Progenitor cell of endocrine pancreas (in vitro differentiated cells): ENCODE measurements around the gene HS3ST3B1. TPM values are rescaled to one million over a fixed set of nuclear protein-coding genes. Genes with fewer than 3 reads are reported as not detected.

ENCODE experiments used
- DNase-seq: peaks from one replicate; pipeline ENCODE4 v3.0.0; 2021; ENCODE audit warnings: low spot score; ENCODE audit not compliant: unreplicated experiment
- H3K27ac Mint-ChIP-seq: 2 replicates; pipeline ENCODE4 v1.8.0; 2021; ENCODE audit warnings: mild to moderate bottlenecking, moderate library complexity, mixed read lengths
- H3K27me3 Mint-ChIP-seq: 2 replicates; pipeline ENCODE4 v1.8.0; 2021; ENCODE audit warnings: mixed read lengths
- H3K36me3 Mint-ChIP-seq: 2 replicates; pipeline ENCODE4 v1.8.0; 2022; ENCODE audit warnings: mixed read lengths; ENCODE audit not compliant: insufficient read depth
- H3K4me1 Mint-ChIP-seq: 2 replicates; pipeline ENCODE4 v1.8.0; 2021; ENCODE audit warnings: low read depth, mixed read lengths
- H3K4me3 Mint-ChIP-seq: 2 replicates; pipeline ENCODE4 v1.8.0; 2021; ENCODE audit warnings: low read depth, mild to moderate bottlenecking, moderate library complexity, mixed read lengths
- H3K9me3 Mint-ChIP-seq: 2 replicates; pipeline ENCODE4 v1.8.0; 2021; ENCODE audit warnings: low read depth, mixed read lengths
- total RNA-seq: library from RNA; stranded (reverse); gene quantifications from 2 replicates; pipeline ENCODE4 v1.2.1, GENCODE V29; 2021
- TF ChIP-seq, protein P1 (sequence below): fragments of 200-600 bp; sonication (generic); IDR thresholded peaks from one replicate; pipeline ENCODE4 v1.5.0; 2021; ENCODE audit warnings: antibody characterized with exemption, mild to moderate bottlenecking; ENCODE audit not compliant: unreplicated experiment

The HS3ST3B1 gene
- total RNA-seq, 1 donor from 2014 or later = 16.7 TPM

DNA sequence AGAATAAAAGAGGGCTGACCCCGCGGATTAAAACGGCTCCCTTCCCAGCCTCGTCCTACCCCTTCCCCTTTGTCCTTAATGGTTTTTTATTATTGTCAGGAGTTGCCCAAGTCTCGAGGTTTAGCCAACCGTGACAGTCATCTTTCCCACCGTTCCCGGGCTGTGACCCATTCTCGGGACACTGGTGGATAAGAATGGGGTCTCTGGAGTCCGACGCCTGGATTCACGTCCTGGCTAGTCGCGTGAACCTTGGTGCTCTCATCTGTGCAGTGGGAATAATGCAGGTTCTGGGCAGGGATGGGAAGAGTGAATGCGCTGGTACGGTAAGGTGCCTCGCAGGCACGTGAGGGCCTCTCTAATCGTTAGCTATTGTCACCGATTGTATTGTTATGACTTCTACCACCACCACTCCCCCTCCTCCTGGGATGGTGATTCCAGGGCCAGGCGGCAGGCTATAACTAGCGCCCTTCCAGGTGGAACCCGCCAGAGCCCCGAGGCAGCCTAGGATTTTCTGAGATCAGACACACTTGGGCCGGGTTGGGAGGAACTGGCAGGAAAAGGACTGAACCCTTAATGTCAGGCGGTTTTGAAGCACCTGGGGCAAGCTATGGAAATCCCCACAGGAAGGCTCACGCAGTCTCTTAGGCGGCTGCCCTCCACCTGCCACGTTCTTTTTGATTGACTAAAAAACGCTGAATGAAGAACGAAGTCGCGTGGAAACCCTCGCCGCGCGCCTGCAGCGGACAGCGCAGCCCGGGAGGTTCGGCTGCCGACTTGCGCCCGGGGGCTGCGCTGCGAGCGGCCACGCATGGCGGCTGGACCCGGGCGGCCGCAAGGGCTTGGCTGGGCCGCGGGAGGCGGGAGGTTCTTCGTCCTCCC lies 2.7 kb downstream of the HS3ST3B1 start:
- H3K4me1 Mint-ChIP-seq = peaks cover 37% of the 10 kb centered on the region
- H3K9me3 Mint-ChIP-seq = no peaks in the 10 kb centered on the region
- peak overlapping the region; percentile 90 for H3K4me3 Mint-ChIP-seq
- TF ChIP-seq, protein P1, sequence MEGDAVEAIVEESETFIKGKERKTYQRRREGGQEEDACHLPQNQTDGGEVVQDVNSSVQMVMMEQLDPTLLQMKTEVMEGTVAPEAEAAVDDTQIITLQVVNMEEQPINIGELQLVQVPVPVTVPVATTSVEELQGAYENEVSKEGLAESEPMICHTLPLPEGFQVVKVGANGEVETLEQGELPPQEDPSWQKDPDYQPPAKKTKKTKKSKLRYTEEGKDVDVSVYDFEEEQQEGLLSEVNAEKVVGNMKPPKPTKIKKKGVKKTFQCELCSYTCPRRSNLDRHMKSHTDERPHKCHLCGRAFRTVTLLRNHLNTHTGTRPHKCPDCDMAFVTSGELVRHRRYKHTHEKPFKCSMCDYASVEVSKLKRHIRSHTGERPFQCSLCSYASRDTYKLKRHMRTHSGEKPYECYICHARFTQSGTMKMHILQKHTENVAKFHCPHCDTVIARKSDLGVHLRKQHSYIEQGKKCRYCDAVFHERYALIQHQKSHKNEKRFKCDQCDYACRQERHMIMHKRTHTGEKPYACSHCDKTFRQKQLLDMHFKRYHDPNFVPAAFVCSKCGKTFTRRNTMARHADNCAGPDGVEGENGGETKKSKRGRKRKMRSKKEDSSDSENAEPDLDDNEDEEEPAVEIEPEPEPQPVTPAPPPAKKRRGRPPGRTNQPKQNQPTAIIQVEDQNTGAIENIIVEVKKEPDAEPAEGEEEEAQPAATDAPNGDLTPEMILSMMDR = no peak
- no peak for DNase-seq
- H3K27me3 Mint-ChIP-seq = peaks cover 35% of the 10 kb centered on the region
- H3K27ac Mint-ChIP-seq = peak overlapping the region; percentile 84
- no peaks in the 10 kb centered on the region for H3K36me3 Mint-ChIP-seq

DNA sequence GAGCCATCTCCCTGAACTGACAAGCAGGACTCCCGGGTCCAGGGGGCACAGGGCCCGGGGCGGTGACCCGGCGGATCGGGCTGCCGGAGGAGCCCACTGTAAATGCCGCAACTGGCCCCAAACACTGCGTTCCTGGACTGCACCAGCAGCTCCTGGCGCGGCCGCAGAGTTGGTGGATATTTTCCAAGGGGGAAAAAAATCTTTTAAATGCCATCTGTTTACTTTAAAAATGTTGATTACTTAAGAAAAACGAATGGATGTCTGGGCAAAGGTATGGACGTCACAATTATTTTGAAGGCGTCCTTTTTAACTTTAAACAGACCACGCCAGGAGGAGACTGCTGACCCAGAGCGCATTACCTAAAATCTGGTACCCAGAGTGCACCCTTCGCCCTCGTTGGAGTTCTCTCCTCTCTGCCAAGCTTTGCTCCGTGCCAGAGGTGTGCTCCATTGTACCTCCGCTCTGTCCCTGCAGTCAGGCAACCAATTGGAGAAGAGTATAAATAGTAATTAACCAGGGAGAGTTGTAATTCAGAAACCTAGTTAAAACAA lies 3.4 kb downstream of the HS3ST3B1 start:
- H3K9me3 Mint-ChIP-seq = no peaks in the 10 kb centered on the region
- peak overlapping the region; percentile 33 for H3K27ac Mint-ChIP-seq
- H3K27me3 Mint-ChIP-seq = peaks cover 28% of the 10 kb centered on the region
- no peaks in the 10 kb centered on the region for H3K36me3 Mint-ChIP-seq
- H3K4me3 Mint-ChIP-seq = peak overlapping the region; percentile 90
- TF ChIP-seq, protein P1 = no peak
- no peak for DNase-seq
- H3K4me1 Mint-ChIP-seq = peaks cover 32% of the 10 kb centered on the region

DNA sequence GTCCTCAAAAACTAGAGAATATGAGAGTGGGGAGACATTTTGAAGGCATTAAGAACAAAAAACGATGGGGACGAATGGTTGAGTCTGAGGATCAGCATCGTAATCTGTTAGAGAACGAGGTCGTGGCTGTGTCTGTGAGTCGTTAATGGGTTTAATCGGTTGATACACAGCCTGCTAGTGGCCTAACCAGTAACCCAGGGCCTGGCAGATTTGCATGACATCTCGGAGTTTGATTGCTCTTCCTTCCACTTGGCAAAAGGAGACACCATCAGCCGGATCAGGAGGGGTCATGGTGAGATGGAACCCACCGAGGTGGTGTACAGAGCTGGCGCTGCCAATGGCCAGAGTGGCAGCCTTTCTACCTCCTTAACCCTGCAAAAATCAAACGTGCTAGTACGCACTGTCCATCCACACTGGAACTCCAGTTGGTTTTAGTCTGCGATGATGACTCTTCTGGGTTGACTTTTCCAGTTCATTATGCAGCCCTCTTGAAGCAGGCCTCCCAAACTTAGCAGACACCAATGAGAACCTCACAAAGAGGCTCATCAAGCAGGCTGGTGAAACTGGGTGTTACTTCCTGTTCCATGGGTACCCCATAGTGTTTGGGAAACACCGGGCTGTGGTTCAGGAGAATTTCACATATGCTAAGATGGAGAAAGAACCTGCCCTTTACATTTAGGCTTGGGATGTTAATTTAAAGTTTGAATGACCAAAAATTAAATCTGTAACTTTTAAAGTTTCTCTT lies 4.1 kb downstream of the HS3ST3B1 start:
- no peak for DNase-seq
- peak overlapping the region; percentile 90 for H3K4me3 Mint-ChIP-seq
- TF ChIP-seq, protein P1 = no peak
- no peaks in the 10 kb centered on the region for H3K36me3 Mint-ChIP-seq
- H3K27me3 Mint-ChIP-seq = peaks cover 22% of the 10 kb centered on the region
- H3K9me3 Mint-ChIP-seq = no peaks in the 10 kb centered on the region
- peak overlapping the region; percentile 33 for H3K27ac Mint-ChIP-seq
- peaks cover 28% of the 10 kb centered on the region for H3K4me1 Mint-ChIP-seq

DNA sequence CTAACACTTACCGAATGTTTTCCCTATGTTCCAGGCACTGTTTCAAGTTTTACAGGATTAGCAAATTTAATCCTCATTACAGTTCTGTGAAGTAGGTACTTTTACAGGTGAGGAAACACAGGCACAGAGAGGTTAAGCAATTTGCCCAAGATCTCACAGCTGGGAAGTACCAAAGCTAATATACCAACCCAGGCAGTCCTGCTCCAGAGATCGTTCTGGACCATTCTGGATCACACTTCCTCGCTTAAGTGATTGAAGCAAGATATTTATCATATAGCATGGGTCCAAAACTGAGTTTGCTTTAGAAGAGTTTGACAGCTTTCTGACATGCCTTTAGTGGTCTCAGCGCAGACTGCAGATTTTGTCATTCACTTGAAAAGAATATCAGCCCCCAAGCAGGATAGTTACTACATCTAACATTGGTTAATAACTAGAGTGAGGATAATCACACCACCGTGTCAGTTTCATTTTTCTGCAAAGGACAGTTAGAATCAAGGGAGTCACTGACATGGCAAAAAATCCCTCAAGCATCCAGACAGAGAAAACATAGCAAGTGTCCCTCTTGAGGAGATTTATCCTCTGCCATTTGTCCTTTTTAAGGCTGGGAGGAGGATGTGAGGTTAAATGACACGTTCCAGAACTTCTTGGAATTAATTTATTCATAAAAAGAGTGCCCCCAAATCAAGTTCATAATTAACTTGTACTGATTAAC lies 5.1 kb downstream of the HS3ST3B1 start:
- H3K4me1 Mint-ChIP-seq = peaks cover 29% of the 10 kb centered on the region
- peaks cover 15% of the 10 kb centered on the region for H3K27me3 Mint-ChIP-seq
- H3K27ac Mint-ChIP-seq = no peak overlapping the region
- TF ChIP-seq, protein P1 = no peak
- H3K4me3 Mint-ChIP-seq = no peak overlapping the region
- DNase-seq = no peak
- no peaks in the 10 kb centered on the region for H3K9me3 Mint-ChIP-seq
- H3K36me3 Mint-ChIP-seq = no peaks in the 10 kb centered on the region

DNA sequence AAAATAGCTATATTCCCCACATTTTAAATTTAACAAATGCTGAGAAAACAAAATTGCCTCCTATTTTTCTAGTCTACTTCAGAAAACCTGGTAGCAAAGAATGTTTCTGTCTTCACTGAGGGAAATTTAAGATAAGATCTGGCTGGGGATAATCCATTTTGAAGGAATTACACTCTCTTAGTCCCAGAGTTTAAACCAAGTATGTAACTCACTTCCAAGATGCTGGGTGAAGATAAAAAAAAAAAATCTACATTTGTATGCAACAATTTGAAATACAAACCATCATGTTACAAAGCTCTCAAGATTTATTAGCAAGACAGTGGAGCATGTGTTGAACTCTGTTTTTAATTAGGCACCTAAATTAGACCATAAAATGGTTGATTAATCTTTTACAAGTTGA lies 5.7 kb downstream of the HS3ST3B1 start:
- peaks cover 15% of the 10 kb centered on the region for H3K27me3 Mint-ChIP-seq
- TF ChIP-seq, protein P1 = no peak
- H3K9me3 Mint-ChIP-seq = no peaks in the 10 kb centered on the region
- DNase-seq = no peak
- H3K36me3 Mint-ChIP-seq = no peaks in the 10 kb centered on the region
- H3K4me1 Mint-ChIP-seq = peaks cover 29% of the 10 kb centered on the region
- no peak overlapping the region for H3K27ac Mint-ChIP-seq
- H3K4me3 Mint-ChIP-seq = no peak overlapping the region
